Left ventricle myocardium inferior (tissue), 1 donor: ENCODE measurements around the gene LIMS2. TPM values are rescaled to one million over a fixed set of nuclear protein-coding genes. Genes with fewer than 3 reads are reported as not detected.

Experiments used
- DNase-seq: peaks from one replicate; pipeline ENCODE4 v3.0.0-alpha.2; 2020
- H3K27ac ChIP-seq: fragments of 200-600 bp; replicated peaks from 2 replicates; pipeline ENCODE4 v1.8.0; 2021
- H3K27me3 ChIP-seq: fragments of 200-600 bp; 2 replicates; pipeline ENCODE4 v1.8.0; 2021; ENCODE audit warnings: low read depth
- H3K36me3 ChIP-seq: fragments of 200-600 bp; 2 replicates; pipeline ENCODE4 v1.8.0; 2021
- H3K4me1 ChIP-seq: fragments of 200-600 bp; 2 replicates; pipeline ENCODE4 v1.8.0; 2021
- H3K4me3 ChIP-seq: fragments of 200-600 bp; 2 replicates; pipeline ENCODE4 v1.8.0; 2021; ENCODE audit warnings: mild to moderate bottlenecking, moderate library complexity
- H3K9me3 ChIP-seq: fragments of 200-600 bp; replicated peaks from 2 replicates; pipeline ENCODE4 v1.8.0; 2021
- CTCF ChIP-seq: fragments of 200-600 bp; IDR thresholded peaks from 2 replicates; pipeline ENCODE4 v1.8.0; 2021; ENCODE audit warnings: antibody characterized with exemption, mild to moderate bottlenecking, borderline replicate concordance
- intact Hi-C: fragments of 100-400 bp; cut with micrococcal nuclease; formaldehyde crosslinking; loops from one replicate; pipeline ENCODE4 v1.11.0; 2022
- total RNA-seq: library from RNA; stranded (reverse); fragmentation: NEBNext Ultra II Directional; extraction: Animal tissue kit (Norgen Biotek cat#: 25700); gene quantifications from one replicate; pipeline ENCODE4 v1.2.1, GENCODE V29; 2021
- donor health status: DM: no; HTN: yes; CAD: no; lungs with severe emphysema.

LIMS2 gene
- total RNA-seq, 1 donor from 2014 or later: 173 TPM

- H3K9me3 ChIP-seq: no peaks in the 10 kb centered on the region
- H3K4me3 ChIP-seq: no peak overlapping the region
- H3K36me3 ChIP-seq: no peaks in the 10 kb centered on the region
- TF ChIP-seq CTCF: no peak
- intact Hi-C loops: no loop called here
- no peak overlapping the region for H3K27ac ChIP-seq
- H3K27me3 ChIP-seq: peaks cover 23% of the 10 kb centered on the region
- H3K4me1 ChIP-seq: peaks cover 24% of the 10 kb centered on the region
- DNase-seq: no peak
Measured at GRCh38 chr2:127621981-127622431, 53.3 kb downstream of the LIMS2 start.

- Histone ChIP-seq H3K27me3 (peaks cover 23% of the 10 kb centered on the region), H3K36me3 (no peaks in the 10 kb centered on the region), H3K27ac (no peak overlapping the region), H3K9me3 (no peaks in the 10 kb centered on the region), H3K4me1 (peaks cover 14% of the 10 kb centered on the region), H3K4me3 (no peak overlapping the region)
- intact Hi-C loops: no loop called here
- DNase-seq: no peak
- no peak for TF ChIP-seq CTCF
Measured at GRCh38 chr2:127620866-127621265, 54.5 kb downstream of the LIMS2 start.

DNA sequence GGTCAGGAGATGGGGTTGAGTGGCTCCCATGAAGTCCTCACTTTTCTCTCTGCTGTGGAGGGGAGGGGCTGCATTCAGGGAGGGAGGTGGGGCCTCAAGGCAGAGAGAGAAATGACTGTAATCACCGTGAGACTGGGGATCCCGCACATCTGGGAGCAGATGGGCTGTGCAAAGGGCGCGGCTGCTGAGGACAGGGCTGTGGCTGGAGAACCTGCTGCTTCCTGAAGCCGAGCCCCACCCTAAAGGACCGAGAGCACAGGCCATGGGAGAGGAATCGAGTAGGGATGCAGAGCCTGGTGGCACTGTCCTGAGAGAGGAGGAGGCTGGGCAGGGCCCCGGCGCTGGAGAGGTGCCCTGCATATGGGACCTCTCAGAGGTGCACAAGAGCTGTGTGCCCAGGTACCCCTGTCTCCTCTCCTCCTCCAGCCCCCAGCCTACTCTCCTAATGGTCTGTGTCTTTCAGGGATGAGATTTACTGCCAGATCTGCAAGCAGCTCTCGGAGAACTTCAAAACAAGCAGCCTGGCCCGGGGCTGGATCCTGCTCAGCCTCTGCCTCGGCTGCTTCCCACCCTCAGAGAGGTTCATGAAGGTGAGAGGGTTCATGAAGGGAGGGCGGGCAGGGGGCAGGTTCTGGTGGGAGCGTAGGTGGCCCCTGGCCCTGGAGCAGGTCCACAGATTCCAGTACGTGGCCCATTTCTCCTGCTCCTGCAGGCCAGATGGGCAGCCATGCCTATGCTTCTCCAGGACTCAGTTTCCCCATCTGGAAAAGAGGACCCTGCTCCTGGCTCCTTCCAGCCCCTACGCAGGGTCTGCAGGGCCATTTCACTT, 55.2 kb downstream of the LIMS2 start:
- H3K4me3 ChIP-seq: no peak overlapping the region
- peaks cover 7% of the 10 kb centered on the region for H3K4me1 ChIP-seq
- no peak for DNase-seq
- H3K27me3 ChIP-seq: peaks cover 19% of the 10 kb centered on the region
- intact Hi-C loops: no loop called here
- H3K36me3 ChIP-seq: no peaks in the 10 kb centered on the region
- no peak for TF ChIP-seq CTCF
- H3K27ac ChIP-seq: no peak overlapping the region
- no peaks in the 10 kb centered on the region for H3K9me3 ChIP-seq

- TF ChIP-seq CTCF: no peak
- H3K9me3 ChIP-seq: no peaks in the 10 kb centered on the region
- H3K4me1 ChIP-seq: no peaks in the 10 kb centered on the region
- H3K4me3 ChIP-seq: no peak overlapping the region
- DNase-seq: no peak
- H3K27ac ChIP-seq: no peak overlapping the region
- no peaks in the 10 kb centered on the region for H3K36me3 ChIP-seq
- H3K27me3 ChIP-seq: peaks cover 11% of the 10 kb centered on the region
- intact Hi-C loops: no loop called here
Measured at GRCh38 chr2:127619203-127619590, 56.1 kb downstream of the LIMS2 start.

- H3K27ac ChIP-seq: no peak overlapping the region
- peaks cover 8% of the 10 kb centered on the region for H3K27me3 ChIP-seq
- no peak for DNase-seq
- no peaks in the 10 kb centered on the region for H3K36me3 ChIP-seq
- peaks cover 5% of the 10 kb centered on the region for H3K9me3 ChIP-seq
- TF ChIP-seq CTCF: no peak
- H3K4me1 ChIP-seq: no peaks in the 10 kb centered on the region
- H3K4me3 ChIP-seq: no peak overlapping the region
- intact Hi-C loops: no loop called here
Measured at GRCh38 chr2:127618551-127619202, 56.7 kb downstream of the LIMS2 start.
